Mesenchymal stem cell (in vitro differentiated cells and primary cell): ENCODE data around the gene NOP56.
A peak's percentile ranks its signal among the peaks of the same experiment; 100 is the strongest.

ENCODE experiments used
- DNase-seq: peaks from one replicate; pipeline ENCODE4 v3.0.0-alpha.2; 2013
- H2AFZ ChIP-seq: one replicate; pipeline ENCODE4 v1.6.1; 2013; ENCODE audit warnings: low read depth, mild to moderate bottlenecking, control low read depth, inconsistent platforms, low read length, moderate library complexity
- H2AK5ac ChIP-seq: 2 replicates; pipeline ENCODE4 v1.6.1; 2013; ENCODE audit warnings: low read length, moderate library complexity, mild to moderate bottlenecking, inconsistent platforms; ENCODE audit not compliant: severe bottlenecking
- H2BK120ac ChIP-seq: one replicate; pipeline ENCODE4 v1.6.1; 2013; ENCODE audit warnings: low read depth, mild to moderate bottlenecking, inconsistent platforms, low read length, moderate library complexity
- H2BK12ac ChIP-seq, 2 experiments: one replicate each; pipeline ENCODE4 v1.6.1; 2013; ENCODE audit warnings: inconsistent platforms in 2 of 2, low read length in 2 of 2, mild to moderate bottlenecking in 2 of 2, moderate library complexity in 2 of 2, control low read depth in 1 of 2
- H2BK15ac ChIP-seq: one replicate; pipeline ENCODE4 v1.6.1; 2013; ENCODE audit warnings: mild to moderate bottlenecking, low read depth, inconsistent platforms; ENCODE audit not compliant: poor library complexity, severe bottlenecking
- H2BK5ac ChIP-seq: 2 replicates; pipeline ENCODE4 v1.6.1; 2013; ENCODE audit warnings: low read depth, mild to moderate bottlenecking, low read length, control low read depth, inconsistent platforms; ENCODE audit not compliant: poor library complexity, severe bottlenecking
- H3K14ac ChIP-seq, 2 experiments: one replicate each; pipeline ENCODE4 v1.6.1; 2013; ENCODE audit warnings: inconsistent platforms in 2 of 2, low read length in 2 of 2, control low read depth in 1 of 2, mild to moderate bottlenecking in 1 of 2, moderate library complexity in 1 of 2
- H3K18ac ChIP-seq, 2 experiments: one replicate each; pipeline ENCODE4 v1.6.1; 2013; ENCODE audit warnings: inconsistent platforms in 2 of 2, low read length in 2 of 2, control low read depth in 1 of 2, low read depth in 1 of 2, mild to moderate bottlenecking in 1 of 2
- H3K23ac ChIP-seq, 2 experiments: one replicate each; pipeline ENCODE4 v1.6.1; 2013; ENCODE audit warnings: inconsistent platforms in 2 of 2, low read length in 2 of 2, mild to moderate bottlenecking in 2 of 2, moderate library complexity in 2 of 2, control low read depth in 1 of 2
- H3K27ac ChIP-seq: 2 replicates; pipeline ENCODE4 v1.5.1; 2013; ENCODE audit warnings: mild to moderate bottlenecking, moderate library complexity, low read length, control low read depth, inconsistent platforms; ENCODE audit not compliant: poor library complexity, severe bottlenecking
- H3K27me3 ChIP-seq, 2 experiments: 2 replicates each; pipeline versions ENCODE4 v1.6.1 to v1.7.0; 2013; ENCODE audit warnings: low read length in 2 of 2, mild to moderate bottlenecking in 2 of 2, moderate library complexity in 2 of 2, control low read depth in 1 of 2, inconsistent platforms in 1 of 2; ENCODE audit not compliant: control insufficient read depth in 1 of 2, insufficient read depth in 1 of 2
- H3K36me3 ChIP-seq, 2 experiments: 2 replicates each; pipeline versions ENCODE4 v1.6.1 to v1.7.0; 2013; ENCODE audit warnings: low read length in 2 of 2, control low read depth in 1 of 2, inconsistent platforms in 1 of 2, low read depth in 1 of 2, mild to moderate bottlenecking in 1 of 2; ENCODE audit not compliant: insufficient read depth in 2 of 2, control insufficient read depth in 1 of 2
- H3K4ac ChIP-seq, 2 experiments: one replicate each; pipeline ENCODE4 v1.6.1; 2013; ENCODE audit warnings: inconsistent platforms in 2 of 2, low read length in 2 of 2, mild to moderate bottlenecking in 2 of 2, moderate library complexity in 2 of 2, control low read depth in 1 of 2, low read depth in 1 of 2
- H3K4me1 ChIP-seq: 2 replicates; pipeline ENCODE4 v1.6.1; 2013; ENCODE audit warnings: low read depth, low read length, control low read depth; ENCODE audit not compliant: control insufficient read depth, insufficient read depth
- H3K4me2 ChIP-seq: 2 replicates; pipeline ENCODE4 v1.6.1; 2013; ENCODE audit warnings: low read length, mild to moderate bottlenecking, inconsistent platforms; ENCODE audit not compliant: poor library complexity, severe bottlenecking
- H3K4me3 ChIP-seq, 2 experiments: 2 replicates each; pipeline versions ENCODE4 v1.5.1 to v1.7.0; 2013; ENCODE audit warnings: low read length in 2 of 2, mild to moderate bottlenecking in 2 of 2, control low read depth in 1 of 2, low read depth in 1 of 2; ENCODE audit not compliant: insufficient read depth in 1 of 2
- H3K79me1 ChIP-seq: replicated peaks from 2 replicates; pipeline ENCODE4 v1.6.1; 2013; ENCODE audit warnings: mild to moderate bottlenecking, control low read depth, low read length, inconsistent platforms; ENCODE audit not compliant: poor library complexity, severe bottlenecking
- H3K9ac ChIP-seq: 2 replicates; pipeline ENCODE4 v1.7.0; 2013; ENCODE audit warnings: mild to moderate bottlenecking, low read length, moderate library complexity
- H3K9me3 ChIP-seq: 2 replicates; pipeline ENCODE4 v1.7.0; 2013; ENCODE audit warnings: mild to moderate bottlenecking, low read length; ENCODE audit not compliant: control insufficient read depth
- H4K8ac ChIP-seq: one replicate; pipeline ENCODE4 v1.6.1; 2013; ENCODE audit warnings: inconsistent platforms, mild to moderate bottlenecking, low read length, moderate library complexity
- H4K91ac ChIP-seq: one replicate; pipeline ENCODE4 v1.6.1; 2013; ENCODE audit warnings: mild to moderate bottlenecking, low read length, inconsistent platforms
- whole genome bisulfite sequencing: methylation state at CpG from one replicate; pipeline ENCODE4 v1.1.7; 2013; ENCODE audit warnings: mixed read lengths; 5-methylcytosine and 5-hydroxymethylcytosine counted together

Gene NOP56

DNA sequence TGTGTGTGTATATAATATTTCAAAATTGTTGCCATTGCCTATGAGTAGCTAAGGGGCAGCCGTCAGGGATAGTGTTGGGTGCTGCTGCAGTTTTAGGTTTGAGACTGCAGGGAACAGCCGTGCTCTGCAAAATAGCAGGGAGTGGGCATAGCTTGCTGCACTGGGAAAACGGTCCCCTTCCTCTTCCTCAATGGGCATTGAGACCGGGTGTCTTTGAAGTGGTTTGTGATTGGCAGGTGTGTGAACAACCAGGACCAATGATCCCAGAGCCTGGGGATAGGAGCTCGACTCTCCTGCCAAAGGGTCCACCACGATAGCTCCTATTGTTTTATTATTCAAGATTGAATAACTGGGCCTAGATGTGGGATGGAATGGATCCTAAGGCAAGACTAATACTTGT lies 35.1 kb downstream of the NOP56 start:
- Histone ChIP-seq H3K4me1 (peaks cover 5% of the 10 kb centered on the region), H2BK120ac (no peak overlapping the region), H3K4ac (no peak overlapping the region), H3K36me3 (no peaks in the 10 kb centered on the region), H3K14ac (no peak overlapping the region), H4K91ac (no peak overlapping the region), H3K9ac (peak overlapping the region; percentile 19), H3K18ac (no peak overlapping the region), H2BK5ac (no peak overlapping the region), H4K8ac (no peak overlapping the region), H3K4me3 (no peak overlapping the region), H2AFZ (no peak overlapping the region), H3K27me3 (peaks cover 68 to 74% of the 10 kb centered on the region in 2 experiments), H2AK5ac (no peak overlapping the region), H3K4me2 (no peak overlapping the region), H3K9me3 (no peaks in the 10 kb centered on the region), H3K23ac (no peak overlapping the region), H2BK12ac (no peak overlapping the region), H3K79me1 (no peaks in the 10 kb centered on the region), H3K27ac (no peak overlapping the region), H2BK15ac (no peak overlapping the region)
- 81% methylated on average over 5 of the region's 6 CpGs for WGBS
- no peak for DNase-seq

DNA sequence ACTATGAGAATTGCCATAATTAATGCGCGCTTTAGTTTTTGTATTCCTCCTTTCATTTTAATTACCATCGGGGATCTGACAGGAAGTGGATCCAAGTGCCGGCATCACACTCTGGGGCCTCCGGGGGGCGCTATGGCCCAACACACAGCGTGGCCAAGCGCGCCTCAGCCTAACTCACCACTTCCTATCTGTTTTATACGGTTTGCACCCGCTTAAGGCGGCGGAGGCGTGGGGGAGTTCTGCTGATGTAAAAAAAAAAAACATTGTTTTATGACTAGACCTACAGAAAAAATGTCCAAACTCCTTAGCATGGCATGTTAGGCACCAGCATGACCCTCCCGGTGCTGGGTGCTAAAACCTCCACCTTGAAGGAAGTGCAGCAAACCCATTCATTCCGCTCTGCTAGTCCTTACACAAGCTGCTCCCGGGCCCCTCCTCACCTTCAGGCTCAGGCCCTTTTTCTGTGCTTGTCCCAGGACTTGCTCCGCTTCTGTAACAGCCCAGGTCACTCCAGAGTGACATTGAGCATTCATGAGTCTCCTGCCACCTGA lies 35.7 kb downstream of the NOP56 start:
- Histone ChIP-seq H2BK5ac (no peak overlapping the region), H2AK5ac (no peak overlapping the region), H3K27ac (no peak overlapping the region), H2BK120ac (no peak overlapping the region), H3K23ac (no peak overlapping the region), H3K4me1 (peaks cover 5% of the 10 kb centered on the region), H2BK12ac (no peak overlapping the region), H3K14ac (no peak overlapping the region), H3K18ac (no peak overlapping the region), H2BK15ac (no peak overlapping the region), H2AFZ (no peak overlapping the region), H3K79me1 (no peaks in the 10 kb centered on the region), H3K27me3 (peaks cover 68 to 74% of the 10 kb centered on the region in 2 experiments), H3K9me3 (no peaks in the 10 kb centered on the region), H3K4me3 (no peak overlapping the region), H3K36me3 (no peaks in the 10 kb centered on the region), H3K4ac (no peak overlapping the region), H4K91ac (no peak overlapping the region), H3K4me2 (no peak overlapping the region), H3K9ac (peak overlapping the region; percentile 19), H4K8ac (no peak overlapping the region)
- DNase-seq, result peak; percentile 36
- 14% methylated on average over 18 of the region's 18 CpGs for WGBS

DNA sequence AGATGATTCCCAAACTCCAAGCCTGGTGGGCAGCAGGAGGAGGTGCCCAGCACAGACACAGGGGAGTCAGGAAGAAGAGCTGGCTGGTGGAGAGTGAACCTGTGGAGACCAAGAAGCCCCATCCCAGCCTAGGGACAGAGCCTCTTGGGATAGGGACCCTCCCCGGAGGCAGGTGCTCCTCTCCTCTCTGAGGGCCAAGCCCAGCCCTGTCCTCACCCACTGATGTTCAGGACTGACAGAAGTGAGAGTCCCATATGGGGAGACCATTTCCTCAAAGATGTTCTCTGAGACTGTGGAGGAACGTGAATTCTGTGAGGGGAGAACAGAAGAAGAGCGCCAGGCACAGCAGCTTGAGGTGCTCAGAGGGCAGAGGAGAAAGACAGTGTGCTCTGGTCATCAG lies 37.8 kb downstream of the NOP56 start:
- 51% methylated on average over 2 of the region's 3 CpGs for WGBS
- no peak overlapping the region for H4K8ac ChIP-seq
- no peaks in the 10 kb centered on the region for H3K36me3 ChIP-seq
- no peak overlapping the region for H4K91ac ChIP-seq
- DNase-seq, result no peak
- H2BK5ac ChIP-seq, result no peak overlapping the region
- no peak overlapping the region for H2BK120ac ChIP-seq
- no peak overlapping the region for H2AFZ ChIP-seq
- peaks cover 84% of the 10 kb centered on the region in 2 experiments for H3K27me3 ChIP-seq
- H3K9ac ChIP-seq, result no peak overlapping the region
- no peak overlapping the region for H3K4ac ChIP-seq
- no peak overlapping the region for H3K14ac ChIP-seq
- H2AK5ac ChIP-seq, result no peak overlapping the region
- H2BK12ac ChIP-seq, result no peak overlapping the region
- H3K4me2 ChIP-seq, result no peak overlapping the region
- no peak overlapping the region for H3K4me3 ChIP-seq
- H3K79me1 ChIP-seq, result no peaks in the 10 kb centered on the region
- no peaks in the 10 kb centered on the region for H3K9me3 ChIP-seq
- no peak overlapping the region for H2BK15ac ChIP-seq
- H3K23ac ChIP-seq, result no peak overlapping the region
- H3K18ac ChIP-seq, result no peak overlapping the region
- H3K27ac ChIP-seq, result no peak overlapping the region
- peaks cover 10% of the 10 kb centered on the region for H3K4me1 ChIP-seq

DNA sequence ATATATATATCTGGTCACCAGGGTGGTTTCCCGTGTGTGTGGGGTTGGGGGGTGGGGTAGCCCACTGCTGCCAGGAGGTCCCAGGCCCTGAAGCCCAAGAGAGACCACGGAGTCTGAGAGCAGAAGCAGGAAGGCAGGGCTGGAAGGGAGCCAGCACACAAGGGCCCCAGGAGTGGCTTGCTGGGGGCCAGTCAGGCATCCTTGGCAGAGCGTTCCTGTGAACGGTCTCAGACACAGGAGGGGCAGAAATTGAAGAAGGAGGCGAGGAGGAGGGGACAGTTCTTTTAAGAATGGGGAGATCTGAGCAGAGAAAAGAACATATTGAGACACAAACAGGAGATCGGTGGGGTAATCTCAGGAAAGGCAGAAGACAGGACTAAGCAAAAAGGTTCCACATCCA lies 38.3 kb downstream of the NOP56 start:
- Histone ChIP-seq H2BK120ac (no peak overlapping the region), H3K79me1 (no peaks in the 10 kb centered on the region), H4K91ac (no peak overlapping the region), H3K4me2 (no peak overlapping the region), H3K4me1 (peaks cover 10% of the 10 kb centered on the region), H3K9me3 (no peaks in the 10 kb centered on the region), H3K9ac (no peak overlapping the region), H3K4ac (no peak overlapping the region), H2AK5ac (no peak overlapping the region), H3K23ac (no peak overlapping the region), H3K14ac (no peak overlapping the region), H3K36me3 (no peaks in the 10 kb centered on the region), H3K27ac (no peak overlapping the region), H2BK12ac (no peak overlapping the region), H3K18ac (no peak overlapping the region), H2AFZ (no peak overlapping the region), H2BK15ac (no peak overlapping the region), H4K8ac (no peak overlapping the region), H3K27me3 (peaks cover 84% of the 10 kb centered on the region in 2 experiments), H2BK5ac (no peak overlapping the region), H3K4me3 (no peak overlapping the region)
- whole genome bisulfite sequencing, result 65% methylated on average over 6 of the region's 6 CpGs
- DNase-seq, result no peak
